GM18858 (cell line): ENCODE measurements around the gene CINP.
A peak's percentile ranks its signal among the peaks of the same experiment; 100 is the strongest.
"Not testable (repeated sequence)": the region's sequence is repeated elsewhere in the genome, so short reads cannot be mapped to it uniquely, and the experiment has no call there.

Source experiments
- ATAC-seq: cut with Tn5 transposase; IDR thresholded peaks from one replicate; pipeline ENCODE4 v1.9.1; 2021; ENCODE audit not compliant: unreplicated experiment

CINP gene

DNA sequence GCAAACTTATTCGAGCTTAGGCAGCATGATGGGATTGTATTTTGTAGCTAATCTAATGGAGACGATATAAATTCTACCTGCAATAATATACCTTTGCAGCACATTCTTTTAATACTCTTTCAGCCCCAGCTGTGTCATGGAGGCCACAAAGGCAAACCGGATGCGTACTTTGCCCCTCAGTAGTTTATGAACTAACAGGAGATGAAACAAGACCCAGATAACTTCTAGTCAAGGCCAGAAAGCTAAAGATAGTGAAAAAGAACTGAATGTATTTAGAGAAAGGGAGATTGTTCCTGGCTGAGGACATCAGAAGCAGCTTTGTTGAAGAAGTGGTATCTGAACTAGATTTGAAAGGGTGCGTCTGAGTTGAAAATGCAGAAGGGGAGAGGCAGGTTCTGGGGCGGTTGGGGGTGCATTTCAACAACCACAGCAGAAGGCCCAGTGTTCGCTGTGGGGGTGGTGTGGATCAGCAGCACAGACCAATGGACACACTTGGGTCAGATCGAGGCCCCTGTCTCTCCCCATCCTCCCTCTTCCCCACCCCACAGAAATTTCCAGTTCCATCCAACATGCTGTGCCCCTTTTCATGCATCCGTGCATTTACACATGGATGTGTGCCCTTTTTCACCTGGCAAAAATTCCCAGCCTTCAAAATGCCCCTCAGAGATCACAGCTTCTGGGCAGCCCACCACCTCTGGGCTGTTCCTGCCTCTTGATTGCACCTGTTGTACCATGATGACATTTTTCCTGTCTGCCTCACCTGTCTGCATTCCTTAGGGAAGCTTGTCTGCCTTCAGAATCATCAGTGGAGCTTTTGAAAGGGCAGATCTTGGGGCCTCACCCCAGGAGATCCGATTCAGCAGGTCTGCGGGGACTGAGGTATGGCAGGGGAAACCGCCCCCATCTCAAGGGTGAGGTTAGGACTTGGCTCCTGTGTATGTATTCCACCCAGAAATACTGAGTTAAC, 41.0 kb downstream of the CINP start:
- ATAC-seq: no peak

- ATAC-seq: no peak
These were observed 41.8 kb downstream of the CINP start for GRCh38 chr14:102320671-102321455.

DNA sequence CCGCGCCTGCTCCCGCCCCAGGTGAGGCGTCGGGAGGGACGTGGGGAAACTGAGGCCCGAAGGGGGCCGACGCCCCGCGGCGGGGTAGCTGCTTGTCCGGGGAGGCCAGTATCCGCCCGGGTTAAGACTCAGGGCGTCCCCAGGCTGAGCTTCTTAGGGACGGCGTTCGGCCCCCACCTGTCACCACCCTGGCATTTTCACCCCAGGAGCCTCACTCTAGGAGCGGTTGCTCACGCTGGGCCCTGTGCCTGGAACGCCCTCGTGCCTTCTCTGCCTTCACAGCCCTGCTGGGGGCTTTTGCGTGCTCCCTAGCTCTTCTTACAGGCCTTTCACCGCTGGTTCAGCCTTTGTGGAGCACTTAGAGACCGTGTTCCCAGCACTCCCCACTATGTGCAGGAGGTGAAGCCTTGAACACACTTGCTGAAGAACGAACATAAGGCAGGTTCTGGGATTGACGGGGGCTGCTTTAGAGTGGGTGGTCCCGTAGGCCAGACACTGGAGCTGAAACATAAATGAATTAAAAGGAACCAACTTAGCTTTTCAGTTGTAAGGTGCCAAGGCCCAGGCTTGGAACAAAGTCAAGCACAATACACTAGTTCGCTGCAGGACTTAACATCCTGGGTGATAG, 42.5 kb downstream of the CINP start:
- ATAC-seq: no peak

DNA sequence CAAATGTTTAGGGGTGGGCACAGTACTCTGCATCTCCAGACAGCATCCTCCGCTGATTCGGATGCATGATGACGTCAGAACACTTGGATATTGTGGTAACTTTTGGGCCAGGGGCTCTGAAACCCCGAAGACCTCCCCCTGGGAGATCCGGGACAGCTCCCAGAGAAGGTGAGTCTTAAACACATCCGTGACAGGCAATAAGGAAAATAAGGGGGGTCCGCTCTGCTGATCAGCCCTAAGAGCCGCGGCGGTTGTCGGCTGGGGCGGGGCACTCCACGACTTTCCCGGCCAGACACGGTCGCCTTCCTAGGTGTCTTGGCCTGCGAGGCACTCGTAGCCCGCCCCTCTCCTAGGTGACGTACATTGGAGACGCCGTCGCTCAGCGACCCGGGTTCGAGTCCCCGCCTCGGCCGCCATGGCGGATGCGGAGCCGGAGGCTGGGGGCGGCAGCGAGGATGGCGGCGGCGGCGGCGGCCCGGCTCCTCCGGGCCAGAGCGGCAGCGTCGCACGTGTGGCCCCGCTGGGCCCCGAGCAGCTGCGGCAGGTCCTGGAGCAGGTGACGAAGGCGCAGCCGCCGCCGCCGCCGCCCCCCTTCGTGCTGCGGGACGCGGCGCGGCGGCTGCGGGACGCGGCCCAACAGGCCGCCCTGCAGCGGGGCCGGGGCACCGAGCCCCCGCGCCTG, 43.2 kb downstream of the CINP start, which contains the start of gene ZNF839:
Gene ZNF839, plus strand, starts transcription at position 396 of the 682 bp plus-strand sequence. Its CDS starts 20 bp downstream, at position 416.
- ATAC-seq: peak; percentile 42

DNA sequence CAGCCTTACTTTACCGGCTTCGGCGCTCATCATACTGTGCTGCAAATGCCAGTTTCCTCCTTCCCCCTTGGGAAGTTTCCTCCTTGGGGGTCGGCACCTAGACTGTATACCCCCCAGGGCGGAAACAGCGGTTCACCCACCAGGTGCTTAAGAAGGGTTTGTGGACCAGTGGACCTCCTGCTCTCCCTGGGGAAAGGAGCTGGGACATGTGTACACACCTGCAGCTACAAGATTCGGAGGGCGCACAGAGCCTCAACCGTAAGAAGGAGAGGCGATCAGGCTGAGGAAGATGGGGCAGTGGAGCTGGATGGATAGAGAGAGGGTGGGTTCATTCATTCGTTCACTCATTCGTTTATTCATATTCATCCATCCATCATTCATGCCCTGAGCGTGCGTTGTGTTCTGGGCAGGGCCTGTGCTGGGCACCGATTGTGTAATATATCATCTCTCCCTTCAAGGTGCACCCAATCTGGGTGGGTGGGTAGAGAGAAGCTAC, 43.9 kb downstream of the CINP start:
- no peak for ATAC-seq

GRCh38 chr14:102317564-102318248, 45.0 kb downstream of the CINP start:
- no peak for ATAC-seq

- ATAC-seq: peak; percentile 46
These were observed 45.7 kb downstream of the CINP start for GRCh38 chr14:102316743-102317563.

DNA sequence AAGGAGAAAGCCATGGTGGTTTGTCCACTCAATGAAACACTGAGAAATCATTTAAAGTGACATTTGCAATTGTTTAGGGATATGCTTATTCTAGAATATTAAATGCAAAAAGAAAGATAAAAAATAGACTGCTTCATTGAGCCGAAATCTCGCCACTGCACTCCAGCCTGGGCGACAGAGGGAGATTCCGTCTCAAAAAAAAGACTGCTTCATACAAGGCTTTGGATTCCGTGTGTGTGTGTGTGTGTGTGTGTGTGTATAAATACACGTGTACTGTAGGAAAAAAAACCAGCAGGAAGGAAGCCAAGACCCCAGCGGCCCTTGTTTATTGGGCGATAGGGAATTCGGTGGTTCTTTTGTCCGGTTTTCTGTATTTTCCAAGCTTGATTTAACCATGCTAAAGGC, 46.4 kb downstream of the CINP start:
- no peak for ATAC-seq

DNA sequence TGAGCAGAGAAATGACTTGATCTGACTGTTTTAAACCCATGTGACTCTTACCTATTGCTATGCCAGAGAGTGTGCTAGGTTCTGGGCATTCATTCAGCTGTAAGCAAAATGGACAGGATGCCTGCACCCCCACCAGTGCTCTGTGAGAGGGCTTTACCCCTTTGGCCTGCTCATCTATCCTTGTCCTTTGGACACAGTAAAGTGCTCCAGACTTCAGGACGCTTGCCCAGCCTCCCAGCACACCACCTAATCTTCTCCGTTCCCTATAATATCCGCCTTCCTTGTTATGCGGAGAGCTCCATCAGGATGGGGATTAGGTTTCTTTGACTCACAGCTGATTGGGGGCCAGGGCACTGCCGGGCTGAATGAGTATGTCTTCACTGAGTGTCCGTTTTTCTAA, 47.6 kb downstream of the CINP start:
- no peak for ATAC-seq

- ATAC-seq: peak; percentile 43
These were observed 48.3 kb downstream of the CINP start for GRCh38 chr14:102314242-102315011.

GRCh38 chr14:102304611-102305506, 57.8 kb downstream of the CINP start, which contains the start of gene MOK:
Gene MOK (minus strand): TSS chr14:102305164. CDS start chr14:102304968, 196 bp downstream.
- peak; percentile 83 for ATAC-seq

- no peak for ATAC-seq
These were observed 59.0 kb downstream of the CINP start for GRCh38 chr14:102303664-102304063.

DNA sequence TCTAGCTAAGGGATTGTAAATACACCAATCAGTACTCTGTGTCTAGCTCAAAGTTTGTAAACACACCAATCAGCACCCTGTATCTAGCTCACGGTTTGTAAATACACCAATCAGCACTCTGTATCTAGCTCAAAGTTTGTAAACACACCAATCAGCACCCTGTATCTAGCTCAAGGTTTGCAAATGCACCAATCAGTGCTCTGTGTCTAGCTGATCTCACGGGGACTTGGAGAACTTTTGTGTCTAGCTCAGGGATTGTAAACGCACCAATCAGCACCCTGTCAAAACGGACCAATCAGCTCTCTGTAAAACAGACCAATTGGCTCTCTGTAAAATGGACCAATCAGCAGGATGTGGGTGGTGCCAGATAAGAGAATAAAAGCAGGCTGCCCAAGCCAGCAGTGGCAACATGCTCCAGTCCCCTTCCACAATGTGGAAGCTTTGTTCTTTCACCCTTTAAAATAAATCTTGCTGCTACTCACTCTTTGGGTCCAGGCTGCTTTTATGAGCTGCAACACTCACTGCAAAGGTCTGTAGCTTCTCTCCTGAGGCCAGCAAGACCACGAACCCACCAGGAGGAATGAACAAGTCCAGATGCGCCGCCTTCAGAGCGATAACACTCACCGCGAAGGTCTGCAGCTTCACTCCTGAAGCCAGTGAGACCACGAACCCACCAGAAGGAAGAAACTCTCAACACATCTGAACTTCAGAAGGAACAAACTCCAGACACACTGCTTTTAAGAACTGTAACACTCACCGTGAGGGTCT, 64.2 kb downstream of the CINP start:
- not testable (repeated sequence) for ATAC-seq
